Measurements from ENCODE around the gene ZEB2.

ZEB2 gene

GRCh38 chr2:144495227-144496091, 24.5 kb downstream of the ZEB2 start:
- DNase-seq (ENCODE audit: low read depth) = no peak

GRCh38 chr2:144493027-144493809, 26.7 kb downstream of the ZEB2 start:
- no peak for DNase-seq (ENCODE audit: low read depth)

GRCh38 chr2:144490857-144491256, 29.1 kb downstream of the ZEB2 start:
- no peak for DNase-seq (ENCODE audit: low read depth)

GRCh38 chr2:144490017-144490416, 29.9 kb downstream of the ZEB2 start:
- no peak for DNase-seq (ENCODE audit: low read depth)

GRCh38 chr2:144489315-144489916, 30.5 kb downstream of the ZEB2 start:
- DNase-seq (ENCODE audit: low read depth) = no peak

- DNase-seq (ENCODE audit: low read depth) = no peak
Measured at GRCh38 chr2:144484201-144484948, 35.5 kb downstream of the ZEB2 start.

GRCh38 chr2:144481666-144482065, 38.3 kb downstream of the ZEB2 start:
- no peak for DNase-seq (ENCODE audit: low read depth)

GRCh38 chr2:144481109-144481508, 38.8 kb downstream of the ZEB2 start:
- no peak for DNase-seq (ENCODE audit: low read depth)

GRCh38 chr2:144480285-144480684, 39.6 kb downstream of the ZEB2 start:
- no peak for DNase-seq (ENCODE audit: low read depth)

- DNase-seq (ENCODE audit: low read depth) = no peak
Measured at GRCh38 chr2:144479659-144480058, 40.3 kb downstream of the ZEB2 start.

- DNase-seq (ENCODE audit: low read depth) = no peak
Measured at GRCh38 chr2:144479138-144479537, 40.8 kb downstream of the ZEB2 start.

GRCh38 chr2:144477957-144478311, 42.0 kb downstream of the ZEB2 start:
- DNase-seq (ENCODE audit: low read depth) = no peak

GRCh38 chr2:144477281-144477956, 42.5 kb downstream of the ZEB2 start:
- DNase-seq (ENCODE audit: low read depth) = no peak

GRCh38 chr2:144476682-144477081, 43.2 kb downstream of the ZEB2 start:
- DNase-seq (ENCODE audit: low read depth) = no peak

GRCh38 chr2:144475569-144476275, 44.2 kb downstream of the ZEB2 start:
- no peak for DNase-seq (ENCODE audit: low read depth)

- DNase-seq (ENCODE audit: low read depth) = no peak
Measured at GRCh38 chr2:144475044-144475443, 44.9 kb downstream of the ZEB2 start.

- no peak for DNase-seq (ENCODE audit: low read depth)
Measured at GRCh38 chr2:144474017-144474416, 45.9 kb downstream of the ZEB2 start.

GRCh38 chr2:144472911-144473310, 47.0 kb downstream of the ZEB2 start:
- DNase-seq (ENCODE audit: low read depth) = no peak

GRCh38 chr2:144472046-144472412, 47.9 kb downstream of the ZEB2 start:
- DNase-seq (ENCODE audit: low read depth) = no peak

- no peak for DNase-seq (ENCODE audit: low read depth)
Measured at GRCh38 chr2:144471305-144472045, 48.4 kb downstream of the ZEB2 start.
